IPS DF 4.7 (cell line): ENCODE data around the gene AACS.

Experiments used
- DNase-seq: peaks from one replicate; pipeline ENCODE4 v3.0.0-alpha.2; 2013; ENCODE audit warnings: low spot score; ENCODE audit errors: extremely low read depth

The AACS gene

DNA sequence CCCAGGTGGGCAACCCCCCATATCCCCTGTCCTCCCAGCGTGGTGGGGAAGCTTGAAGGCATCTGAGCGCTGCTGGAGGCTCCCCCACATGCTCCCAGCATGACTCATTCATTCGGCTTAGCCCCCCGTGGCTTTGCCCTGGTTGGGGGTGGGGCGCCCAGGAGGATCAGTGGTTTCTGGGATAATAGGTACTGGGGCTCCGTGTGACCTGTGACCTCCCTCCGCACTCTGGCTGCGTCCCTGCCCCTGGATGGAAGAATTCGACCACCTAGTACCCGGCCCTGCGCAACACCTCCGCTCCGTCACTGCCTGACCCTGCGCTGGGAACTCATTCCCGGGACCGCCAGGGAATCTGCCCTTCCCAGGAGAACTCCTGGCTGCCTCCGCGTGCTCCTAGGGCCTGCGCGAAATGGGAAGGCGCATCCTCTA lies 120.1 kb downstream of the AACS start:
- no peak for DNase-seq

DNA sequence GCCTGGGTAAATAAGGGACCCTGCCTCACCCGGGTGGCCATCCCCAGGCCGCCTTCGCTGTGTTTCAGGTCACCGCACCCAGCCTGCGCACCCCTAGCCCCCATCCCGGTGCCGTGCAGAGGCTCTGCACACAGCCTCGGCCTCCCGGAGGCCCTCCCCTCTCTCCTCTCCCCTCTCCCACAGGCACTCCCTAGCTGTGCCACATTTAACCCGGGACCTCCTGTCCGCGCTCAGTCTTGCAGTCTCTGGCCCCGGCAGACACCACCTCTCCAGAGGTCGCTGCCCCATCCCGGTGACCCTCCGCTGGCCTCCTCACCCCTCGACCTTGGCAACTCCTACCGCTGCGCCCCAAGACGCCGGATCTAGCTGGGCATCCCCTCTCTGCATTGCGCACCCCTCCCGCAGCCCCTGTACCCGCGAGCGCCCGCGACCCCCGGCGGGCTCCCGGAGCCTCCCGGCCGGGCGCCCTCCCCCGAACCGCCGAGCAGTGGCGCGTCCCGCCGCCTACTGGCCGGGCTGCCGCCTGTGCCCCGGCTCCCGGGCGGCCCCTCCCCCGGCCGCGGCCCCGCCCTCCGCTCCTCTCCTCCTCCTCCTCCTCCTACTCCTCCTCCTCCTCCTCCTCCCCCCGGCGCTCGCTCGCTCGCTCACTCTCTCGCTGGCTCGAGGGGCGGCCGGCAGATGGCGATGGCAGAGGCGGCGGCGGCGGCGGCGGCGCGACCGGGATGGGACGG lies 120.7 kb downstream of the AACS start, which contains the start of gene TMEM132B:
Gene TMEM132B (plus strand): TSS at position 647 of the 731 bp plus-strand sequence.
- DNase-seq = no peak

DNA sequence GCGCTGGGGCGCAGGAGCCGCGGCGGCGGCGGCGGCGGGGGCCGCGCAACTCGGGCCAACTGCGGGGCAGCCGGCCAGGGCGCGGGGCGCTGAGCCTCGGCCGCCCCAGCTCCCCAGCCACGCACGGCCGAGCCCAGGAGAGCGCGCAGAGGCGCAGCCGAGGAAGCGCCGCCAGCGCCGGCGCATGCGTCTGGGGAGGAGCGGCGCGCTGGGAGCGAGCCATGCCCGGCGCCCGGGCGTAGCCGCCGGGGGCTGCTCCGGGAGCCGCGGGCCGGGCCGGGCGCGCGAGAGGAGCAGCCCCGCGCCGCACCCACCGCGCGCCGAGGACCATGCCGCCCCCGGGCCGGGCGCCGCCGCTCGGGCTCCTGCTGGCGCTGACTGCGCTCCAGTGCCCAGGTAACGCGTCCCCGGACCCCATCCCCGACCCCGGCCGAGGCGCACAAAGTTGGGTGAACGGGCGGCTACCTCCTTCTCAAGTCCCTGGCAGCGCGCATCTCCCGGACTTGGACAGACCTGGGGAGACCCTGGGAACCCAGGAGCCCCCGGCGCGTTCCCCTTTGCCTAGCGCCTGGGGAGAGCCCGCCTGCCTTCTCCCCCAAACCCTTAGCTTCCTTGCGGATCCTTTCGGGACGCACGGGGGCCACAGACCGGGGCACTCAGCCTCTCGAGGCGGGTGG lies 121.4 kb downstream of the AACS start:
- no peak for DNase-seq

DNA sequence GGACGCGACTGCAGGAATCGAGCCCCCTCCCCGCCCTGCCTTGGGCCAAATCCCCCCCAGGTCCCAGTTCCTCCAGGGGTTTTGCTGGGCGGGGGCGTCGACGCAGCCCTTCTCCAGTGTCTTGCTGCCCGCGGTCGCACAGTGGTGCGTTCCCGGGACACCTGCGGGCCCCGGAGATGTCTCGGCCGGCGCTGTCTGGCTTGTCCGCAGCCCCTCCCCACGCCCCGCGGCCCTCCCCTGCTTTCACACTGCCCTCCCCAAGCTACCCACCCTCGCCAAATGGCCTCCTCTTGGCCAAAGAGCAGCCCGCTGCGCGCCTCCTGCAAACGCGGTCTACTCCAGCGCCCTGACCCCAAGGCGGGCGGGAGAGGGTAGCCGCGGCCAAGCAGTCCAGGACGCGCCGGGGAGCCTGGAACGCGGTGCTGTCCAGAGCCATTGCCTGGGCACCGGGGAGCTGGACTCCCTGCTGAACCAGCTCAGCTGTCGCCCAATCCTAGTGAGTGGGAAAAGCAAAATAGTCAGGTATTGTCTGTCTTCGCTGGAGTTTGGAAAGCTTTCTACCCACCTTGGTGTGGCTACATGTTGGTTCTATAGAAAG lies 122.0 kb downstream of the AACS start:
- DNase-seq = no peak

DNA sequence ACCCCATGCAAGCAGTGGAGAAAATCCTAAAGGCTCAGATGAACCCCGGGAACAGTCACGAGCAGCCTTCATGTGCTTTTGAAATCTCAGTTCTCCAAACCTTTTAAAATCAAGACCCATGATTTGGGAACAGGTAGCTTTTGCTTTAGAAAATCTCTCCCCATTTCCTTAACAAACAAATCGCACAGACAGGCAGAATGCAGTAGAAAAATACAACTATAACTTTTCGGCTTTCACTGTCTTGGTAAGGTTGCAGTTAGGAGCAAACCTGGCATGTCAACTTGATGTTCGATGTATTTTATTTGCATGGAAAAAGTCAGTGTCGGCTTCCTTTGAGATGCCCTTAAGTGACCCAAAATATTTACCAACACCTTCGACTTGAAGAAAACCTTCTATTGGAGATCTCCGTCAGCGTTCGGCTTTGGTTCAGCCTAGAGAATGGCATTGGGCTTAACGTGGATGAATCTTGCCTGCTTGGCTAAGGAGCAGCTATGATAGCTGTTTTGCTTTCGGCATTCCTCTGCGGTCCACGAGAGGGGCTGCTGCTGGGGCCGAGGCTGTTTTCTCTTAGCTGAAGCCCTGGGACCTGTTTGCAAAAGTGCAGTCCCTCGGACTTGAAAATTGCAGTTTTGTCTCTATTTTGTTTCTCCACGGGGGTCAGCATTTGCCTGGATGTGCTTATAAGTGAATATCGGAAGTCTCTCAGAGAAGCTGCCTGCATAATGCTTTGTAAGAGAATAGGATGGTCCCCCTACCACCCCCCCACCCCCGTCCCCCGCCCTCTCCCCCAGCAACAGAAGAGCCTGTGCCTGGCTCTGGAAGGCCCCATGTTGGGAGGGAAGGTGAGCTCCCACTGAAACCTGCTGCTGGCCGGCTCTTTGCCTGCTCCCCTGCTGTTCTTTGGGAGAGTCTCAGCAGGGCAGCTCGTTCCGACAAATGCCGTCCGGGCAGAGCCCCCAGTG lies 122.8 kb downstream of the AACS start:
- DNase-seq = no peak

DNA sequence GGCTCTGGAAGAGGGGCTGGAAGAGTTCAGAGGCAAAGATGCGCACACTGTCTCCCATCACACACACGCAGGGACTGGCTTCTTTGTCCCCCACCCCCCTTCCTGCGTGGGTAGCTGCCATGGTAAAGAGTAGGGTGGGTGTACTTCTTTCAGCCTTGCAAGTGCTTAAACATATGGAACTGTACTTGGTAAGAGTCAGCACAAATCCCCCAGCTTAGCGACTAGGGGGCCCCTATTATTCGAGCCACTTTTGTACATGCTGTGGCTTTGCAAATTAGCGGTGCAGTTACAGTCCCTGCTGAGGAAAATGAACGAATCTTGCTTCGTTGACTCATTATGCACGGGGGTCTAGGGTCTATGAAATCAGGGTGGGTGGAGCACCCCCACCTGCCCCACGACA lies 123.8 kb downstream of the AACS start:
- no peak for DNase-seq

DNA sequence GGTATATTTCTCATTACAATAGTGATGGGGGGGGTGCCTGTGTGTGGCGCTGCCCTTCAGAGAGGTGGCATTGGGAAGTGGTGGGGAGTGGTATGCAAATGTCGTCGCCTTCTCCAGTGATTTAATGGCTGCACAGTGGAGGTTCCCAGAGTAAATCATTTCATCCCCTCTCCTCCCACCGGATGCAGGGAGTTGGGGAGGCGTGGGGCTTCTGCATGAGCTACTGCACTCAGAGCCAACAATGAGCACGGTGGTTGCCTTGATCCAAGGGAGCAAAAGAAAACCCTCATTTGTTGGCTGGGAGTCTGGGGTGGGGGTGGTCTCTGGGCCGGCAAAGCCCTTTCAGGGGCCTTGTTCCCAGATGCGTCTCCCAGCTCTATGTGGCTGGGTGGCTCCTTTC lies 124.3 kb downstream of the AACS start:
- no peak for DNase-seq

DNA sequence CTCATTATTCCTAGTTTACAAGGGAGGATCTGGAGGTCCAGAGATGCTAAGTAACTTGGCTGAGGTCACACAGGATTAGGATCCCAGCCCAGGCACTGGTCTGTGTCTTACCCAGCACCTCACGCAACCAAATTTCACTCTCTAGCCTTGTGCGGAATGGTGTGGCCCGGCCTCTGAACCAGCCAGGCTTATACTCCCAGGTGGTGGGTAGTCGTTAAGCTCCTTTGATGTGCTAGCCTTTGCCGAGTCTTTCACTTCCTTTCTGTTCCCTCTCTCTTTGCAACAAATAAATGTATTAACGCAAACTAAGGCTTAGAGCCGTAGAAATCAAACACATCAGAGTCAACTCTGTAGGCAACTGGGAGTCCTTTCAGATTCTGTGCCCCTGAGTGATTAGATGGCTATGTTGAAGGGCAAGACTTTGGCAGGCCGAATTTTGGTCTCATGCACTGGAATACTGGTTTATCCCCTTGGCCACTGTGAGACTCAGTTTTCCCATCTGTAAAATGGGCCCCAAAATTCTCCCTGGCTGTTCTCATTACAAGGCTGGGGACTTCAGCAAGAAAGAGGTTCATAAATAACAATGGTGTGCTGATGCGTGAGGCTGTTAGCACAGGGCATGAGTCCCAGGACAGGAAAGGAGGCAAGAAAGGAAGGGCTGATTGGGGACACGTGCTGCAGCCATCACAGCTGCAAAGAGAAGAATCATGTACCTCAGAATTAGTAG lies 126.3 kb downstream of the AACS start:
- DNase-seq = no peak

DNA sequence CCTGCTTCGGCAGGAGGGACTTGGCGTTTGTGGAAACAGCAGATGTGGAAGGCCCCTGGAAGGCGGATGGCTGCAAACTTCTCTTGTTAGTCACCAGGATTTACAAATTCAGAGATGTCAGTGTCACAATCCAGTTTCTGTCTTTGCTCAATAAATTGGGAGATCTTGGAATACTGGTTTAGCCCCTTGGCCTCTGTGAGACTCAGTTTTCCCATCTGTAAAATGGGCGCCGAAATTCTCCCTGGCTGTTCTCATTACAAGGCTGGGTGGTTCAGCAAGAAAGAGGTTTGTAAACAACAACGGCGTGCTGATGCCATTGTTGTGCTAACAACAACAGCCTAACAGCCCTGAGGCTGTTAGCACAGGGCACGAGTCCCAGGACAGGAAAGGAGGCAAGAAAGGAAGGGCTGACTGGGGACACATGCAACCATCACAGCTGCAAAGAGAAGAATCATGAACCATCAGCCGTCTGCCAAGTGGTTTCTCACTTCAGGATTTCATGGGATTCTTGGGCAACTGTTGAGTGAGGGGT lies 127.5 kb downstream of the AACS start:
- no peak for DNase-seq
